ENCODE measurements around the gene FOXO3B. TPM values are rescaled to one million over a fixed set of nuclear protein-coding genes. Genes with fewer than 3 reads are reported as not detected.
"Not testable (repeated sequence)": the region's sequence is repeated elsewhere in the genome, so short reads cannot be mapped to it uniquely, and the experiment has no call there.

Gene FOXO3B
- total RNA-seq, 1 donor from 2014 or later: 7.6 TPM

DNA sequence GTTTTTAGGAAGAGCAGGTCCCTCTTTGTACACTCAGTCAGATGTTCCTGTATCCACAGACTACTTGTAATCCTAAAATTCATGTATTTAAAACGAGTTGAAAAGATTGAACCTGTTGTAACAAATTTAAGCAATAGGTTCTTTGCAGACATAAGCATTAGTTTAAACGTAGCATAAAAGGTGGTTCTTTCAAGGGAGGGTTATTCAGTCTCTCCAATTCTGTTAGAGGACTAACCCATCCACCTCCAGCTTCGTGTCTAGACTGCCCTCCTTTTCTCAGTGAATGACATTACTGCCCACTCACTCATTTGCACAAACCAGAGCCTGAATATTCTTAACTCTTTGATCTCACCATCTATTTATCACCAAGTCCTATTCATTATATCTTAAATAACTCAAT is 554 bp upstream of the FOXO3B start:
- H3K36me3 Mint-ChIP-seq (ENCODE audit: low read depth); H3K9me3 Mint-ChIP-seq; intact Hi-C loops (cut with micrococcal nuclease); ATAC-seq (ENCODE audit: low read depth); CTCF ChIA-PET; DNase-seq; H3K4me1 Mint-ChIP-seq; H3K27ac Mint-ChIP-seq; H3K27me3 Mint-ChIP-seq; POLR2A ChIA-PET: not testable (repeated sequence)
- peak overlapping the region; percentile 89 for H3K4me3 Mint-ChIP-seq

DNA sequence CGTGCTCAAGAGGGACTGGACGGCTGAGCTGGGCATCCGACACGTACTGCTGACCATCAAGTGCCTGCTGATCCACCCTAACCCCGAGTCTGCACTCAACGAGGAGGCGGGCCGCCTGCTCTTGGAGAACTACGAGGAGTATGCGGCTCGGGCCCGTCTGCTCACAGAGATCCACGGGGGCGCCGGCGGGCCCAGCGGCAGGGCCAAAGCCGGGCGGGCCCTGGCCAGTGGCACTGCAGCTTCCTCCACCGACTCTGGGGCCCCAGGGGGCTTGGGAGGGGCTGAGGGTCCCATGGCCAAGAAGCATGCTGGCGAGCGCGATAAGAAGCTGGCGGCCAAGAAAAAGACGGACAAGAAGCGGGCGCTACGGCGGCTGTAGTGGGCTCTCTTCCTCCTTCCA is 4.7 kb downstream of the FOXO3B start:
- H3K4me3 Mint-ChIP-seq; intact Hi-C loops (cut with micrococcal nuclease); H3K9me3 Mint-ChIP-seq; ATAC-seq (ENCODE audit: low read depth); H3K27me3 Mint-ChIP-seq; POLR2A ChIA-PET; H3K4me1 Mint-ChIP-seq; H3K27ac Mint-ChIP-seq; DNase-seq; CTCF ChIA-PET: not testable (repeated sequence)
- peaks cover 22% of the 10 kb centered on the region for H3K36me3 Mint-ChIP-seq (ENCODE audit: low read depth)

DNA sequence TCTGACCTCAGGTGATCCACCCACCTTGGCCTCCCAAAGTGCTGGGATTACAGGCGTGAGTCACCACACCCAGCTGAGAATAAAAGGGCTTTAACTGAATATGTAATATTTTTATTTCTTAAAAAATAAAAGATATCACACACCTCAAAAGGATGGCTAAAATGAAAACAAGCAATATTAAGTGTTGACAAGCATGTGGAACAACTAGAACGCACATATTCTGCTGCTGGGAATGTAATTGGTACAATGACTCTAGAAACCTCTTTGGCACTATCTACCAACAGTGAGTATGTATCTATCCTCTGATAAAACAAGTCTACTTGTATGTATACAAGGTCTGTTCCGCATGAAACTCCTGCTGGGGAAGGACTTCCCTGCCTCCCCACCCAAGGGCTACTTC is 5.2 kb downstream of the FOXO3B start:
- intact Hi-C loops (cut with micrococcal nuclease); POLR2A ChIA-PET; CTCF ChIA-PET: not testable (repeated sequence)

DNA sequence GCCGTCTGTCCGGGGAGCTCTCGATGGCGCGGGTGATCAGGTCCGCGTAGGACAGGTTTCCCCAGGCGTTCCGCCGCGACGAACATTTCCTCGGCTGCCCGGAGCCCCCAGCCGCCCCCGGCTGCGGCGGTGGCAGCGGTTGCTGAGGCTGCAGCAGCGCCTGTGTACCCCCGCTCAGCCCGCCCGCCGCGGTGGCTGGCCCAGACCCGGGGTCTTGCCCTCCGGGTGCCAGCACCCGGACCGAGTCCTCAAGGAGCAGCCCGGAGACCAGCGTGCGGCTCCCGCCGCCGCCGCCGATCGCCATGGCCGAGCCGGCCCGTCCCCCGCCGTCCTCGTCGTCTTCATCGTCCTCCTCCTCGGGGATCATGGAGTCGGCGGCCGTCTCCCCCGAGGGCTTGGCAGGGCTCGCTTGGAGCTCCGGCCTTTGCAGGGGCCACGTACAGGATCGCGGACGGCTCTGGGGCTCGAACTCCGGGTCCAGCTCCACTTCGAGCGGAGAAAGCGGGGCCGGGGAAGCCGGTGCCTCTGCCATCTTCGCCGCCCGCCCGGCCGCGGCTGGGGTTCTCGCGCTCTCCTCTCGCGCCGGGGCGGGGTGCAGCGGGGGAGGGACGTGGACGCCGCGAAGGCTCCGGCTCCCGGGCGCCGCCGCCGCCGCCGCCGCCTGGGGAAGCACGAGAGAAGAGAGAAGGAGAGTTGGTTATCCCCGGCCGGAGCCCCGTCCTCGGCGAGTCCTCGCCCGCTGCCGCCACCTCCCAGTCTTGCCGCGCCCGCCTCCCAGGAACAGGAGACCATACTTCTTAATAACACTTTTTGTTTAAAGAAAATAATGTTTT is 9.5 kb downstream of the FOXO3B start:
- H3K36me3 Mint-ChIP-seq (ENCODE audit: low read depth): peaks cover 45% of the 10 kb centered on the region
- H3K4me3 Mint-ChIP-seq; H3K27ac Mint-ChIP-seq; DNase-seq; ATAC-seq (ENCODE audit: low read depth); H3K9me3 Mint-ChIP-seq; POLR2A ChIA-PET; H3K27me3 Mint-ChIP-seq; H3K4me1 Mint-ChIP-seq; intact Hi-C loops (cut with micrococcal nuclease); CTCF ChIA-PET: not testable (repeated sequence)

More for the DNA sequence above, 5.2 kb downstream of the FOXO3B start:
- not testable (repeated sequence) for H3K9me3 Mint-ChIP-seq; H3K4me1 Mint-ChIP-seq; H3K4me3 Mint-ChIP-seq; ATAC-seq (ENCODE audit: low read depth); H3K27ac Mint-ChIP-seq; H3K27me3 Mint-ChIP-seq; DNase-seq
- peaks cover 23% of the 10 kb centered on the region for H3K36me3 Mint-ChIP-seq (ENCODE audit: low read depth)

DNA sequence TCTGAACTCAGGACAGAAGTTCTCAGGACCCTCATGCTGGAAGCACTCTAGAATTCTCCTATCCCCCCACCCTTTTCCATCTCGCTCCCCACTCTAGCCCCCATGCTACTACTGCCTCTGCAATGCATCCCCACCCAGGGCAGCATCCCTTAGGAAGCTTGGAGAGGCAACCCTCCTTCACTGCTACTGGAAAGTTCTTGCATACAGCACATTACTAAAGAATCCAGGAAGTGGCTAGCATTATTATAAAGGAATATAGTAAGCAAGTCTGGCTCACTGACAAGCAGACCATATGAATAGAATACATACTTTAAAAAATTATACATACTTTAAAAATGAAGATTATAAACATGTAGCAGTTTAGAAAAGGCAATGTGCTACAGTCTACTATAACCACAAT is 13.5 kb downstream of the FOXO3B start:
- intact Hi-C loops (cut with micrococcal nuclease); H3K9me3 Mint-ChIP-seq; H3K27me3 Mint-ChIP-seq; CTCF ChIA-PET; H3K4me3 Mint-ChIP-seq; H3K4me1 Mint-ChIP-seq; H3K27ac Mint-ChIP-seq; DNase-seq; ATAC-seq (ENCODE audit: low read depth); POLR2A ChIA-PET: not testable (repeated sequence)
- peaks cover 39% of the 10 kb centered on the region for H3K36me3 Mint-ChIP-seq (ENCODE audit: low read depth)

DNA sequence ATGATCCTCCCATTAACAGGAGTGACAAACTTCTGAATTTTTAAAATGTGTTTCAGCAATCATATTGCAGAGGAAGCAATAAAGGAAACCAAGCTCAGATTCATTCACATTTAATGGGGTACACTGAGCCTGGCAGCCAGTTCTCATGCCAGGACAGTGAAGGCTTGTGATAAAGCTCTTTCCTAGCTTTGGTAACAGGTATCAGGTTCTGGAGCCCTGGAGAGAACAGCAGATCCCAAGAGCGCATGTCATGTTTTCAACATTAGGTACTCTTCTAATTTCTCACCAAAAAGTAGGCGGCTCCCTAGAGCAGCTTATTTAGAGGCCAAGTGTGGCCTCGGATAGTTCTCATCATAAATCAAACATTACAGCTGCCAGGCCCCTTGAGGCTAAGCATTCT is 14.6 kb downstream of the FOXO3B start:
- H3K27me3 Mint-ChIP-seq; intact Hi-C loops (cut with micrococcal nuclease); H3K4me1 Mint-ChIP-seq; DNase-seq; POLR2A ChIA-PET; H3K4me3 Mint-ChIP-seq; H3K27ac Mint-ChIP-seq; CTCF ChIA-PET; ATAC-seq (ENCODE audit: low read depth): not testable (repeated sequence)
- Mint-ChIP-seq H3K36me3 (ENCODE audit: low read depth) (peaks cover 42% of the 10 kb centered on the region), H3K9me3 (peaks cover 12% of the 10 kb centered on the region)

DNA sequence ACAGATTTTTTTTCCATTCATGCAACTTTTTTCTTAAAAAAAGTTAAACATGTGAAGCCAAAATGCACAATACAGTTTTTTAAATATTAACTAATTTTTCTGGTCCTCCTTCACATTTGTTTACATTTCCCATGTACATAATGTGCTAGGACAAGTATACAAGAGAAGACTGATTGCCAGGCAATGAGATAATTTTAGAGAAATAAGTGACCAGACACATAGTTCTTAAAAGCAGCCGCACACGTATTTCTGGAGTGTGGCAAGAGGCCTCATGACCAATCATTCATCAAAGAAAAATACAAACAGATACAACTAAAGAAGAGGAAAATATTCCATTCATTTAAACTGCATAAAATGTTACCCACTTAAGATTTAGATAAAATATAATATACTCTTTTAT is 15.8 kb downstream of the FOXO3B start:
- H3K4me1 Mint-ChIP-seq; DNase-seq; H3K27ac Mint-ChIP-seq; POLR2A ChIA-PET; H3K27me3 Mint-ChIP-seq; intact Hi-C loops (cut with micrococcal nuclease); CTCF ChIA-PET; H3K4me3 Mint-ChIP-seq; ATAC-seq (ENCODE audit: low read depth): not testable (repeated sequence)
- H3K36me3 Mint-ChIP-seq (ENCODE audit: low read depth): peaks cover 39% of the 10 kb centered on the region
- peaks cover 12% of the 10 kb centered on the region for H3K9me3 Mint-ChIP-seq

DNA sequence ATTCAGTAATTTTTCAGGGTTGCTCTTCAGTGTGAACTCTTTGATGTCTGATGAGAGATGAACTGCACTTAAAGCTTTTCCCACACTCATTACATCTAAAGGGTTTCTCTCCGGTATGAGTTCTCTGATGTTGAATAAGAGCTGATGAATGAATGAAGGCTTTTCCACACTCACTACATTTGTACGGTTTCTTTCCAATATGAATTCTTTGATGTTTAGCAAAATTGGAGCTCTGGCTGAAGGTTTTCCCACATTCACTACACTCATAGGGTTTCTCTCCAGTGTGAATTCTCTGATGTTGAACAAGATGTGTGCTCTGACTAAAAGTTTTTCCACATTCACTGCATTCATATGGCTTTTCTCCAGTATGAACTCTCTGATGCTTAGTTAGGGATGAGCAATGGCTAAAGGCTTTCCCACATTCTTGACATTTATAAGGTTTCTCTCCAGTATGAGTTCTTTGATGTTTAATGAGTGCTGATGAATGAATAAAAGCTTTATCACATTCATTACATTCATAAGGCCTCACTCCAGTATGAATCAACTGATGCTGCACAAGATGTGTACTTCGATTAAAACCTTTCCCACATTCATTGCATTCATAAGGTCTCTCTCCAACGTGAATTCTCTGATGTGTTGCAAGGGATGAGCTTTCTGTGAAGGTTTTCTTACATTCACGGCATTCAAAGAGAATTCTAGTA is 20.0 kb downstream of the FOXO3B start:
- Mint-ChIP-seq H3K9me3 (peaks cover 13% of the 10 kb centered on the region), H3K36me3 (ENCODE audit: low read depth) (peaks cover 12% of the 10 kb centered on the region)
- CTCF ChIA-PET; DNase-seq; H3K27ac Mint-ChIP-seq; POLR2A ChIA-PET; ATAC-seq (ENCODE audit: low read depth); H3K4me1 Mint-ChIP-seq; intact Hi-C loops (cut with micrococcal nuclease); H3K27me3 Mint-ChIP-seq; H3K4me3 Mint-ChIP-seq: not testable (repeated sequence)

DNA sequence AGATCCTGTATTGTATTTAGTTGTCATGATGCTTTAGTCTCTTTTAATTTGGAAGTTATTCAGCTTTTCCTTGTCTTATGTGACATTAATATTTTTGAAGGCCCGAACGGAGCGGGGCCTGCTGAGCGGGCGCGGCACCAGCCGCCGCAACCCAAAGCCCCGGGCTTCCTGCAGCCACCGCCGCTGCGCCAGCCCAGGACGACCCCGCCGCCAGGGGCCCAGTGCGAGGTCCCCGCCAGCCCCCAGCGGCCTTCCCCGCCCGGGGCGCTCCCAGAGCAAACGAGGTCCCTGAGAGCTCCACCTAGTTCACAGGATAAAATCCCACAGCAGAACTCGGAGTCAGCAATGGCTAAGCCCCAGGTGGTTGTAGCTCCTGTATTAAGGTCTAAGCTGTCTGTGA is 32.0 kb downstream of the FOXO3B start:
- CTCF ChIA-PET; POLR2A ChIA-PET; intact Hi-C loops (cut with micrococcal nuclease); H3K36me3 Mint-ChIP-seq (ENCODE audit: low read depth); H3K9me3 Mint-ChIP-seq; DNase-seq; H3K4me3 Mint-ChIP-seq; H3K27me3 Mint-ChIP-seq; H3K27ac Mint-ChIP-seq; H3K4me1 Mint-ChIP-seq: not testable (repeated sequence)
- ATAC-seq (ENCODE audit: low read depth): peak; percentile 60

DNA sequence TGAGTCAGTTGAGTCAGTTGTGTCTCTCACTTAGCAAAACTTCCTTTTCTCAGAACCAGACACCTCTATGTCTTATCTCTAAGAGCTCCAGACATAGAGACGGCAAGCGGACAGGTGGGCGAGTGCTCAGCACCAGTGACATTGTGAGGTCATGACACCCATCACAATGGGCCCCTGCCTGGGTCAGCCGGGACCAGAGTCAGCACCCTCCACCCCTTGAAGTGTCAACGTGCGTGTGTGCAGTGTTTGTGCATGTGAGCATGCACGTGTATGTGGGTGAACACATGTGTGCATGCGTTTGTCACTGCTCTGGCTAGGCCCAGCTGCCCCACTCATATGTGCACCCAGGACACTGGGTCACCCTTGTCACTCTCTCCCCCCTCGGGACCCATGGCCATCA is 37.8 kb downstream of the FOXO3B start, which contains the start of gene TBC1D28:
TBC1D28 (minus strand) TSS at position 101 of the 400 bp plus-strand sequence. CDS start 3,039 bp downstream, outside the sequence.
- H3K27ac Mint-ChIP-seq; CTCF ChIA-PET; POLR2A ChIA-PET; intact Hi-C loops (cut with micrococcal nuclease); ATAC-seq (ENCODE audit: low read depth); H3K4me1 Mint-ChIP-seq; DNase-seq; H3K4me3 Mint-ChIP-seq; H3K9me3 Mint-ChIP-seq; H3K36me3 Mint-ChIP-seq (ENCODE audit: low read depth); H3K27me3 Mint-ChIP-seq: not testable (repeated sequence)

DNA sequence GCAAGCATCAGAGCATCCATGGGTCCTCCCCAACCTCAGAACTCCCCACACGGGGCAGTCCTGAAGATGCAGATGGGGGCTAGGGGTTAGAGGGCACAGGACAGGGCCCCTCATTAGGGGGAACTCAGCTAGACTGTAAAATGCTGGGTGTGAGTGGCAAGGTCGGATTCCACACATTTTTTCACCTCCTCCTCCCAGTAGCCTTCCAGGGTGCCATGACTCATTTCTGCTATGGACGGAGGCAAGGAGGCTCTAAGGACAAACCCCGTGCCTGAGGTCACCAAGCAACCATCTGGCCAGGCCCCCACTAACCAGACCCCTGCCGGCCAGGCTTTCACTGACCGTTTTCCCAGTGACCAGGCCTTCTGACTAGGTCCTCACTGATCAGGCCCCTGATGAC is 39.0 kb downstream of the FOXO3B start:
- CTCF ChIA-PET; H3K27me3 Mint-ChIP-seq; H3K9me3 Mint-ChIP-seq; H3K27ac Mint-ChIP-seq; POLR2A ChIA-PET; DNase-seq; H3K36me3 Mint-ChIP-seq (ENCODE audit: low read depth); intact Hi-C loops (cut with micrococcal nuclease); ATAC-seq (ENCODE audit: low read depth); H3K4me1 Mint-ChIP-seq; H3K4me3 Mint-ChIP-seq: not testable (repeated sequence)

DNA sequence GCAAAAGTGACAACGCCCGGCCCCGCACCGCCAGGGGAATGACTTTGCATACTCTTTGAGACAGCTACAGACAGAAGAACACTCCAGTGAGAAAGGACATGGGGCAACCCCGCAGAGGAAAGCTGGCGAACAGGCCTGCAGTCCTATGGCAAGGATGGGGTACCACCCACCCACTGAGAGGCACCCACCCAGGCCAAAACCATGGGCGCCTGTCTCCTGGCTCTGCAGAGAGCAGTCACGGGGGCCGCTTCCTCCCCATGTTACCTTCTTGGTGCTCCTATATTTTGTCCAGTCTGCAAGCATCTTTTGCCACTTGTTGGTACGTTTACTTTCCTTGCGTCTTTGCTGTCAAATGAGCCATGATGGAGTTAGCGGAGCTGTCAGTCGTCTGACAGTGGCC is 43.8 kb downstream of the FOXO3B start:
- H3K9me3 Mint-ChIP-seq; H3K4me1 Mint-ChIP-seq; H3K27ac Mint-ChIP-seq; H3K36me3 Mint-ChIP-seq (ENCODE audit: low read depth); ATAC-seq (ENCODE audit: low read depth); intact Hi-C loops (cut with micrococcal nuclease); POLR2A ChIA-PET; H3K4me3 Mint-ChIP-seq; DNase-seq; CTCF ChIA-PET: not testable (repeated sequence)
- peaks cover 13% of the 10 kb centered on the region for H3K27me3 Mint-ChIP-seq

Data from activated B cell treated with CpG ODN at 0.5 μM for 24 hours (primary cell).